Fibroblast of skin of left biceps (primary cell): ENCODE results near the gene TDRKH.
"Not testable (repeated sequence)": the region's sequence is repeated elsewhere in the genome, so short reads cannot be mapped to it uniquely, and the experiment has no call there.

Source experiments
- DNase-seq, 2 experiments: peaks; one replicate each; pipeline ENCODE4 v3.0.0-alpha.2; 2013; ENCODE audit warnings: low read depth in 2 of 2

The TDRKH gene

DNA sequence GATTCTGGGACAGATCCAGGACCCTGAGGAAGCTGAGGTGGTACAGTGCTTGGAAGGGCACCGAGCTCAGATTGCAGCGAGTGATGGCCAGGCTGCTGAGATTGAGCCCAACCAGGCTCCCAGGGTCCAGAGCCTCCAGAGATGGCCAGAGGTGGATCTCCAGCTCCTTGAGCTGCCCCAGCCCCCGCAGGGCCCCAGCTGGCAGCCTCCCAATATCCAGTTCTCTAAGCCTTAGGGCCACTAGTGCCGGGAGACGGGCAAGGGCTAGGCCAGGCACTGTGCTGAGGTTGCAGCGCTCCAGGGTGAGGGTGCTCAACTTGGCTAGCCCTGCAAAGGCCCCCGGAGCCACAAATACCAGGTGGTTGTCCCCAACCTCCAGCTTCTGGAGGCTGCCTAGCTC, 11.5 kb upstream of the TDRKH start:
- no peak for DNase-seq

DNA sequence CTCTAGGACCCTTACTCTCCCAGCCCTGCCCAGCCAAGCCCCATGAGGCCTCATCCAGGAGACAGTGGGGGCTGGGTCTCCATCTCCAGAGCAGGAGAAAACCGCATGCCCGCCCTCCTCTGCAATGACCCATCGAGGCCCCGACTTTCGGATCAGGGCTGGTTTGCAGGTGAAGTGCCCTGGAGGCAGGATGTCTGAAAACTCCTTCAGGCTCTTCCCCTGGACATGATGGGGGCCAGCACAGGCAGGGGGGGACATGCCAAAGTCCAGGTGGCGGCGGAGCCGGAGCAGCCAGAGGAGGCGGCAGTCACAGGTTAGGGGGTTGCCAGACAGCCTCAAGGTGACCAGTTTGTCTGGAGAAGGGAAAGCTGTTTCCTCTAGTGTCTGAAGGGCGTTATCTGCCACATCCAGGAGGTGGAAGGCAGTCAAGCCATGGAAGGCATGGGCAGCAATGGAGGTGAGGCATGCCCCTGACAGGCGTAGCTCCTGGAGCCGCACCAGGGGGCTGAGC, 11.1 kb upstream of the TDRKH start:
- no peak for DNase-seq

DNA sequence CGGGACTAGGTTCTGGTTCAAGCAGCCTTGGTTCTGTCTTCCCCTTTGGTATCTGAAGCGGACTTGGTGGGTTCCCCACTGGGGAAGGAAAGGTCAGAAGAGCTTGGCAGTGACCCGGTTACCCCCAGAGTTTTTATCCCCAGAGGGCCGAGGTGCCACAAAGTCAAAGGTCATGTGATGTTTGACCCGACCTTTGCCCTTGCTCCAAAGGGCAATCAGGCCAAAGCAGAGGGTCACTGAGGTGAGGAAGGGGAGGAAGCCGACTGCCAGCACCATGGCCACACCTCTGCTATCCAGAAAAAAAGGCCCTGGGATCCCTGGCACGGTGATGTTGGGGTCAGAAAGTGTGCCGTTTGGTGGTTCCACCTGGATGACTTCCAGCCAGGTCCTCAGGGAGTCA, 10.5 kb upstream of the TDRKH start:
- no peak for DNase-seq

DNA sequence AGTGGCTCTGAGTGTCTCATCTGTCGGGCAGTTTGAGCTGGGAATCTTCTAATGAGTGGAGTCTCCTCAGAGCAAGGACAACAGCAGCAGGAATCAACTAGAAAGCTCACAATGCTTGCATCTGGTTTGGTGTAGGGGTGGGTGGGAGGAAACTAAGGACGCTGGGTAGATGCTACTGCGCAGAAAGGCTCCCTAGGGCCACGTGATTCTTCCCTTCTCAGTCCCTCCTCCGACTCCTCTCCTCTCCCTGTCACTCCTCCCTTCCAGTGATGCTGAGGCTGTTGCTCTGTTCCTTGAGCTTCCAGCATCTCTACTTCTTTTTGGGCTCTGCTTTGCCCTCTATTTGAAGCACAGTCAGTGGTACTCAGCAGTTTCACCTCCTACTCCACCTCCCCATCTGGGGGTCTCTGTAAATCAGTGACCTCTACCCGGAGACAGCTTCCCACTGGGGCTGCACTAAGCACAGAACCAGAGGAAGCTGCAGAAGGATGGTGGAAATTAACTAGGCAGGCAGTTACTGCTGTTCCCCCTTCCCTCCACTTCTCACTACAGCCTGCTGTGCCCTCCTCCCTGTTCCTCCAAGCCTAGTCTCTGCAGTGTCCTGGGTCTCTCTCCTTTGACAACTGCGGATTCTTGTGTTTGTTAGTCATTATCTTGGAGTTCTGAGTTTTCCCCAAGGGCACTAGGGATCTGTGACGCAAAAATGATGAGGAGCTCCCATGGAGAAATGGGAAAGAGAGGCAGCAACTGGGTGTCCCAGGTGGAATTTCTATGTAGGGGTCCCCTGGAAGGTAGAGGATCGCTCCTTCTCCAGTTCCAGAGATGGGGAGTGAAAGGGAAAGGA, 9.1 kb upstream of the TDRKH start:
- DNase-seq = no peak

DNA sequence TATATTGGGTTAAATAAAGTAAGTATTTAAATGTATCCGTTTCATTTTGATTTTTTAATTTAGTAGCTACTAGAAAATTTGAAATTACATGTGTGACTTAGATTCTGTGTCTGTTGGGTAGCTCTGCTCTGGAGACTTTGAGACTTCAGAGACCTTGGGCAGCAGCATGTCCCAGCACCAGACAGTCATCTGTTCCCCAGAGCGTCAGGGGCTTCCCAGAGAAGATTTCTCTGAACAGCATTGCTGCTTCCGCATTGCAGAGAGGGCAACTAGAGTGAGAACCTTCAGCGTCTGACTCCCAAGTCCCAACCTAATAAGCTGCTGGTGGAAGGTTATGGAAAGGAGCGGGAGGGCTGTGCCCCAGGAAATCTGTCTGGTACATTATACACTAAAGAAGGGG, 8.3 kb upstream of the TDRKH start:
- no peak for DNase-seq

DNA sequence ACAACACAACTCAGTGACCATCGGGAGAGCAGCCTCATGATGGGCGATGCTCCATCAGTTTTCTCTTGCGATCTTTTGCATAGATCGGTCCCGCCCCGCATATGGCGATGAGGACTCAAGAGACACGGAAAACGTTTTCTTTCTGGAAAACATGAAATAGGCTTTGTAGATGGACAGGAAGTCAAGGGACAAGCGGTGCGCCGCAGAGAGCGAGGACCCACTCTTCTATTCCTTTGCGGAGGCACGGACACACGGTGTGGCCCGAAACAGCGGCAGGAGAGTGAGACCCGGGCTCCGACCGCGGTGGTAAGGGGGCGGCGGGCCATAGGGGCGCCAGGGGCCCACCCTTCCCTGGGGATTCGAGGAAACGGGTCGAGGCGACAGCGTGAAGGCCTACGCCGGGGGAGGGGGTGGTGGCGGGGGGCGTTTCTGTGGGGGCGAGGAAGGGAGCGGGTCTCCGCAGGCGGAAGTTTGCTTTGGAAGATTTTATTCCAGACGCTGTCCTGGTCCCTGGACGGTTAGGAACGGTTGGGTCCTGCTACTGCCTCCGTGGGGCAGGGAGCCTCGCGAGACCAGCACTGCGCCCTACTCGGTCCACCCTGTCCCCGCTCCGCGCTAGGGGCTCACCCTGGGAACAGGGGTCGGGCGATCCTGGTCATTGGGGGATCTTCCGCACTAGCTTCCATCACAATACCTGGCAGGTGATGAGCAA, 796 bp upstream of the TDRKH start:
- DNase-seq = no peak

DNA sequence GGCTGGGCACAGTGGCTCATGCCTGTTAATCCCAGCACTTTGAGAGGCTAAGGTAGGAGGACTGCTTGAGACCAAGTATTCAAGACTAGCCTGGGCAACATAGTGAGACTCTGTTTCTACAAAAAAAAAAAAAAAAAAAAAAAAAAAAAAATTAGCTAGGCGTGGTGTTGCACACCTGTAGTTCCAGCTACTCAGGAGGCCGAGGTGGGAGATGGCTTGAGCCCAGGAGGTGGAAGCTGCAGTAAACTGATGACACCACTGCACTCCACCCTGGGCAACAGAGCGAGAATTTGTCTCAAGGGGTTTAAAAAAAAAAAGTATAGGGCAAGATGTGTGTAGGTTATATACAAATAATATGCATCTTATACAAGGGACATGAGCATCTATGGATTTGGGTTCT, 2.6 kb downstream of the TDRKH start:
- no peak for DNase-seq

DNA sequence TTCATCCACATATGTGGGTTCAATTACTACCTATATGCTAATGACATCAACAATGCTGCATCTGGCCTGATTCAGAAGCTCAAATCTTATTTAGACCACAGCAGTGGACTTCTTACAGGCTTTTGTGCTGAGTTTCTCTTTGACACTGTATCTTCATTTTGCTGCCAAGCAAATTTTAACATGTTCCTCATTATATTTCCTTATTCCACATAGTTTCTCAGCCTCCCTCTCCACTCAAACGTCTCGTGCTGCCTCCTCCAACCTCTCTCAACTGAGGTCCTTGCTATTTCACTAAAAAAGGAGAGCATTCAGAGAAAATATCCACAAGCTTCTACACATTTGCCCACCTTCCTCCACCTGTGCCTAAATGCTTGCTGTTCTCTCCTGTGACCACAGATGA, 6.5 kb downstream of the TDRKH start:
- DNase-seq = no peak

DNA sequence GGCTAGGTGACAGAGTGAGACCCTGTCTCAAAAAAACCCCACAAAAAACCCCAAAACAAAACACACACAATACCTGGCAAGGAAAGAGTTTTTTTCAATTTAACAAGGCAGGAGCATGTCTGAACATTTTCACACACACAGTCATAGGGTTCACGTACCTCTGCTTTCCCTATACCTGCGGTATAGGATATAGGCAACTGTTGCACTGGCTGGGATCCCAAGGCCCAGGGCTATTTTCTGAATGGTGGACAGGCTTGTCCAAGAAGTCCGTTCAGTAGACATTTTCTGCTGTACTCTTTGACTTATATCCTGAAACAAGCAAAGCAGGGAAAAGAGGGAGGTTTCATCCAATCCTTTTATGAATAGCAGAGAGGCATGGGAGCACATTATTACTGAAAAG, 7.6 kb downstream of the TDRKH start:
- DNase-seq = no peak

DNA sequence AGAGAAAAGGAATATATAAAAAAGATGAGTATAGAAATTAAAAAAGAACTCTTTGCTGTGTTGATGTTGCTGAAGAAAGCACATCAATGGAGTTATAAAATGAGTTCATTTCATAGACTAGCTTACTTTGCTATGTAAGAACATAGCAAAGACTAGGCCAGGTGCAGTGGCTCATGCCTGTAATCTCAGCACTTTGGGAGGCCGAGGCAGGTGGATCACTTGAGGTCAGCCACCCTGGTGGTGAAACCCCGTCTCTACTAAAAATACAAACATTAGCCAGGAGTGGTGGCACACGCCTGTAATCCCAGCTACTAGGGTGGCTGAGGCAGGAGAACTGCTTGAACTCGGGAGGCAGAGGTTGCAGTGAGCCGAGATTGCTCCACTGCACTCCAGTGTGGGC, 8.3 kb downstream of the TDRKH start:
- DNase-seq = not testable (repeated sequence)

DNA sequence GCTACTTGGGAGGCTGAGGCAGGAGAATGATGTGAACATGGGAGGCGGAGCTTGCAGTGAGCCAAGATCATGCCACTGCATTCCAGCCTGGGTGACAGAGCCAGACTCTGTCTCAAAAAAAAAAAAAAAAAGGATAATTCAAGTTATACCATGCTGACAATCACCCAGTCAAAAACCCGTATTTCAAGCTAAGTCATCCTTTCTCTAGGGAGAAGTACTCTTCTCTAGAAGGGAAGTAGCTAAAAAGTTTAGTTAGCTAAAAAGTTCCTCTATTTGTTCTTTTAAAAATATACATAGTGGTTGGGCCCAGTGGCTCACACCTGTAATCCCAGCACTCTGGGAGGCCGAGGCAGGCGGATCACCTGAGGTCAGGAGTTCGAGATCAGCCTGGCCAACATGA, 9.6 kb downstream of the TDRKH start:
- not testable (repeated sequence) for DNase-seq

DNA sequence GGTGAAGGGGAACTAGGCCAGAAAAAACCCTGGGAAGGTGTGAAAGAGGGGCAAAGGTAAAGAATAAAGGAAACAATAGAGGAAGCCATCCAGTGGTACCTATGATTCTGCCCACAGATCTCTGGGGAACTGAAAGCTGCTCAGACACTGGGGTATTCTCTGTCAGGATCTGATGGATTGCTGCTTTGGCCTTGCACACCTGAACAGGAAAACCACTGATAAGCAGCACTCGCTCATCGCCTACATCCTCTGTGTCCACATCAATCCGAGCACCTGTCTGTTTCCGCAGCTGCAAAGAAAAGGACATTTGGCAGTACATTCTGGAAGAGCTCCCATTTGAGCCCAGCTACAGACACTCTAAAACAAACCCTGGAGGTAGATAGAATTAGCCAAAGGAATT, 10.4 kb downstream of the TDRKH start:
- DNase-seq = no peak

DNA sequence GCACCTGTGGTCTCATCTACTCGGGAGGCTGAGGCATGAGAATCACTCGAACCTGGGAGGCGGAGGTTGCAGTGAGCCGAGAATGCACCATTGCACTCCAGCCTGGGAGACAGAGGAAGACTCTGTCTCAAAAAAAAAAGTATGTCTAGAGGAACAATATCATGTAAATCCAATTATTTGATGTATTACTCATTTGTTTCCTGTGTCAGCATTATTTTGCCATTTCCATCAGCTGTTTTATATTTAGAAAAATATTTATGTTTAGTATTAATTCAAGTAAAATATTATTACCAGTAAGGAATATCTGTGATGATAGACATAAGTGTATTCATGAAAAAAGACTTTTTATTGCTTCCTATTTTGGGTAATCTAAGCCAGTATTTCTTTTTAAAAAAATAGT, 13.0 kb downstream of the TDRKH start:
- DNase-seq = no peak

DNA sequence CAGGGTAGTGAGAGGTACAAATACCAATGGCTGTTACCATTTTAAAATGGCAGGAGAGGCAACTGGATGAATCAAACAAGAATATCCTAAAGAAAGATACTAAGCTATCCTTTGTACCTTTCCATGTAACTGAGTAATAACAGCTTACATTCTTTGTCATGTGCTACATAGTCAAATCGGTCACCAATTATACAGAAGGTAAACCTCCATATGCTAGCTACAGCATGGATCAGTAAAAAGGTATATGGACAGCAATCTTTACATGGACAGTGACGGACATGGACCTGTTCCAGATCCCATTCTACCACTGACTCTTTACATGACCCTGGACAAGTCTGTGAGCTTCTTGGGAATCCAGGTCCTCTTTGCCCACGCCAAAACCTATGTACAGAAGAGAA, 13.6 kb downstream of the TDRKH start:
- no peak for DNase-seq

DNA sequence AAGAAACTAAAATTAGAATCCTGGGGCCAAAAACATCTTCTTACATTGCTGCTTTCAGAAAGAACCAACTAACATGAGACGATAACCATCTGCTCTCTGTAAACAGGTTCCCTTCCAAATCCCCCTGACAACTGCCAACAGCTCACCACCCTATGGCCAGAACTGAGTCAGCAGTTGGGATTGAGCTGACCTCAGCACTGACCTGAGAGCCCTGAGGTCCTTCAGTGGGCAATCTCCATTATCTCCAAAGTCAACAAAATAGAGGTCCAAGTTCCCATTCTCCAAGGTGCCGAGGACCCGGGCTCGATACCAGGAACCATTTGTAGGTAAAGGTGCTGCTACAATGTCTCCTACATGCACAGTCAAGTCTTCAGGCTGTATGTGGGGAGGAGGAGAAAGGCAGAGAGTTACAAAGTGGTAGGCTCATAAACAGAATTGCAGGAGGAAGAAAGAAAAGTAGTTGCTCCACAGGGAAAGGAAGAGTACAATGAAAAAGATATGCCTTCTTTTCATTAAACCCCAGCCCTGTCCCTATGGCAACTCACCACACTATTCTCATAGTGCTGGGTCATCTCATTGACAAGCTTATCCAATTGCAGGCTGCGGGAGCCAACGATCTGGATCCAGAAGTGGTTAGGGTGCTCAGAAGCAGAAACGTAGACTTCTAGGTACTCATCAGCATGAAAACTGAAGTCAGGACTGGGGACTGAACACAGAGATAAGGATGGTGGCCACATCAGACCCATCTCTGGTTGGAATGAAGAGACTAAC, 14.2 kb downstream of the TDRKH start:
- no peak for DNase-seq

DNA sequence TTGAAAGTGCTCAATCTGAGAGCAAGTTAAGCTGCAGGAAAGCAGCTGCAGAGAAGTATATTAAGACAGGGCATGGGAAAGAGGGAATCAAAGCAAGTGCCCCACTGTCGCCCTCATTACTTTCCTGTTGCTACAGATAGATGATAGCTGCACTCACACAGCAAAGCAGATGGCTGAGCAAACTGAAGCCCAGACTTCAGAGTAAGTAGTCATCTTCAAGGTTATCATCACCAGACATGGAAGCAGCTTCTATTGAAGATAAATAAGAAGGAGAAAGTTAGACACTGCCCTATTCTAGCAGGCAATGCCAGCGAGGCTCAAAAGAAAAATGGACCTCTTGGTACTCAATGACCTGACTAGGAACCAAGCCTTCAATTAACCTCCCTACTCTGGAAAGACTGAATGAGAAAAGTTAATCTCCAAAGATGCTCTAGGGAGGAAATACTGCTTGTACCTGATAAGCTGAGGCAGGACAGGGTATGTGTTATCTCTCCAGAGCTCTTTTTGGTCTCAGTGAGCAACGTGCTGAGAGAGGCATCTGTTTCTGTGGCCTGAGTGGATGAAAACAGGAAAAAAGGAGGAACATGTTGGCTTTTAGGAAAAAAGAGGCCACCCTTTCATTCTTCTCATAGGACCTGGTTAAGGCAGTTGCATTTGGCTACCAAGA, 15.9 kb downstream of the TDRKH start:
- DNase-seq = no peak

DNA sequence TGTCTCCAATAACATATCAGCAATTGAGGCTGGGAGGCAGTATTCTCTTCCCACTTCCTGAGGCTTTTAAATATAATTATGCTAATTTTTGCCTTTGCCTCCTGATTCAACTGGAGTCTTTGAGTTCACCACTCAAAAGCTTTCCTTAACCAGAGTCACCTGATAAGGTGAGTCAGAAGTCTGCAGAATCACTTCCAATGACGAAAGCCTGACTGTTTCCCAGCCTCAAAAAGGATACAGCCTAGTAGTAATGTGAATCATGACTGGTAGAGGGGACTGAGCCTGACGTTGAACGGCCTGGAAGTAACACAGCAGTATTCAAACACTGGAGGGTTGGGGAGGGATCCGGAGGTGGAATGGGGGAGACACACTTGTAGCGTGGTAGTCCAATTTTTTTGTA, 16.6 kb downstream of the TDRKH start:
- DNase-seq = no peak

DNA sequence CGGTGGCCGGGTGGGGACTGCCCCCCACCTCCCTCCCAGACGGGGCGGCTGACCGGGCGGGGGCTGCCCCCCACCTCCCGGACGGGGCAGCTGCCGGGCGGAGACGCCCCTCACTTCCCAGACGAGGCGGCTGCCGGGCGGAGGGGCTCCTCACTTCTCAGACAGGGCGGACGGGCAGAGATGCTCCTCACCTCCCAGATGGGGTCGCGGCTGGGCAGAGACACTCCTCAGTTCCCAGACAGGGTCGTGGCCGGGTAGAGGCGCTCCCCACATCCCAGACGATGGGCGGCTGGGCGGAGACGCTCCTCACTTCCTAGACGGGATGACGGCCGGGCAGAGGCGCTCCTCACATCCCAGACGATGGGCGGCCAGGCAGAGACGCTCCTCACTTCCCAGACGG, 21.0 kb downstream of the TDRKH start:
- DNase-seq = not testable (repeated sequence)

DNA sequence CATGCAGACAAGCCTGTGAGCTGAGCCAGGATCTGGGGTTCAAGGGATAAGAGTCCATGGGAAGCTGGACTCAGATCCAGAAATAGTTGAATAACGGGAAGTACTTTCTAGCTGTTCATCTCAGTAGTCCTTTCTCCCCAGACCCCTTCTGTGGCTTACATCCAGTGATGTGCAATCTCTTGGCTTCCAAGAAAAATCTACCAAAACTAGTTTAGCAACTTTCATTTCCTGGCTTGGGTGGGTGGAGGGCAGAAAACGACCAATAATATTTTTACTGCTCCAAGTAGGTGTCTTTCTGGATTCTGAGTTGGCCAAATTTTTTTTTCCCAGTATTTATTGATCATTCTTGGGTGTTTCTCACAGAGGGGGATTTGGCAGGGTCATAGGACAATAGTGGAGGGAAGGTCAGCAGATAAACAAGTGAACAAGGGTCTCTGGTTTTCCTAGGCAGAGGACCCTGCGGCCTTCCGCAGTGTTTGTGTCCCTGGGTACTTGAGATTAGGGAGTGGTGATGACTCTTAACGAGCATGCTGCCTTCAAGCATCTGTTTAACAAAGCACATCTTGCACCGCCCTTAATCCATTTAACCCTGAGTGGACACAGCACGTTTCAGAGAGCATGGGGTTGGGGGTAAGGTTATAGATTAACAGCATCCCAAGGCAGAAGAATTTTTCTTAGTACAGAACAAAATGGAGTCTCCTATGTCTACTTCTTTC, 21.8 kb downstream of the TDRKH start:
- not testable (repeated sequence) for DNase-seq

DNA sequence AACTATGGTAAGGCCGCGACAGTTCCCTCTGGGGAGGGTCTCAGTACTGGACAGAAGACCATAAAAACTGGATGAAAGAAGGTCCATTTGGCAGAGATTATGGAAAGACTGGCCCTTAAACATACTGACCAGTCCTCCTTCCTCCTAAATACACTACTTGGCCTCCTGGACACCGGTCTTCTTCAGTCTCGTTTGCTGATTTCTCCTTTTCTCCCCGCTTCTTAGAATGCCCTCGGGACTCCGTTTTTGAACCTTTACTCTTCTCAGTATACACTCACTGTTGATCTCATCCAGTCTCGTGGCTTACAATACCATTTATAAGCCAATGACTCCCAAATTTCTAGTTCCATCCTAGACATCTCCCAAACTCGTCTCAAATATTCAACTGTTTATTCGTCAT, 26.3 kb downstream of the TDRKH start:
- no peak for DNase-seq
